DND-41 (cell line): Measurements from ENCODE around the gene SCAF11.

Experiments used
- ATAC-seq: fragments of 200-7000 bp; cut with Tn5 transposase; 3 replicates; pipeline ENCODE4 v1.9.1; 2021; ENCODE audit warnings: low read depth; ENCODE audit not compliant: insufficient read depth
- DNase-seq: peaks from one replicate; pipeline ENCODE4 v3.0.0-alpha.2; 2020
- H2AFZ ChIP-seq: 2 replicates; pipeline ENCODE4 v1.6.0; 2012; ENCODE audit warnings: low read depth, low read length
- H3K27ac ChIP-seq: 2 replicates; pipeline ENCODE4 v1.5.1; 2012; ENCODE audit warnings: low read length, inconsistent platforms
- H3K27me3 ChIP-seq: fragments of 200-600 bp; sonication (generic); 2 replicates; pipeline ENCODE4 v1.6.0; 2012; ENCODE audit warnings: low read length, mild to moderate bottlenecking, inconsistent platforms; ENCODE audit not compliant: insufficient read depth, poor library complexity
- H3K36me3 ChIP-seq: 2 replicates; pipeline ENCODE4 v1.5.1; 2012; ENCODE audit warnings: low read length, inconsistent platforms; ENCODE audit not compliant: insufficient read depth
- H3K4me1 ChIP-seq: 2 replicates; pipeline ENCODE4 v1.5.1; 2012; ENCODE audit warnings: mild to moderate bottlenecking, low read length; ENCODE audit not compliant: insufficient read depth
- H3K4me2 ChIP-seq: 2 replicates; pipeline ENCODE4 v1.6.0; 2012; ENCODE audit warnings: mild to moderate bottlenecking, moderate library complexity, low read length, inconsistent platforms; ENCODE audit not compliant: insufficient read depth
- H3K4me3 ChIP-seq, 2 experiments: fragments of 200-600 bp in 1 of 2; shearing (Covaris generic) in 1 of 2; 2 replicates each; pipeline ENCODE4 v1.5.1; 2012 to 2016; ENCODE audit warnings: inconsistent platforms in 2 of 2, low read length in 2 of 2, mild to moderate bottlenecking in 2 of 2, low read depth in 1 of 2, moderate library complexity in 1 of 2
- H3K79me2 ChIP-seq: 2 replicates; pipeline ENCODE4 v1.6.0; 2012; ENCODE audit warnings: low read length, inconsistent platforms; ENCODE audit not compliant: insufficient read depth
- H3K9ac ChIP-seq: 2 replicates; pipeline ENCODE4 v1.6.0; 2012; ENCODE audit warnings: low read depth, mild to moderate bottlenecking, inconsistent platforms, low read length, moderate library complexity
- H3K9me3 ChIP-seq: 2 replicates; pipeline ENCODE4 v1.5.1; 2012; ENCODE audit warnings: low read length, moderate library complexity, mild to moderate bottlenecking, inconsistent platforms; ENCODE audit not compliant: insufficient read depth, severe bottlenecking
- H4K20me1 ChIP-seq: 2 replicates; pipeline ENCODE4 v1.6.0; 2012; ENCODE audit warnings: low read length; ENCODE audit not compliant: insufficient read depth
- EZH2 ChIP-seq: IDR thresholded peaks from 3 replicates; pipeline ENCODE4 v1.6.1; 2012; ENCODE audit warnings: borderline replicate concordance, low read depth, mild to moderate bottlenecking, moderate library complexity, low read length, inconsistent platforms; ENCODE audit not compliant: severe bottlenecking
- TF ChIP-seq, protein P1 (sequence below): IDR thresholded peaks from 2 replicates; pipeline ENCODE4 v1.5.1; 2012; ENCODE audit warnings: borderline replicate concordance, low read length, moderate library complexity, mild to moderate bottlenecking; ENCODE audit not compliant: poor library complexity, severe bottlenecking; ENCODE audit errors: extremely low read depth

Gene SCAF11

DNA sequence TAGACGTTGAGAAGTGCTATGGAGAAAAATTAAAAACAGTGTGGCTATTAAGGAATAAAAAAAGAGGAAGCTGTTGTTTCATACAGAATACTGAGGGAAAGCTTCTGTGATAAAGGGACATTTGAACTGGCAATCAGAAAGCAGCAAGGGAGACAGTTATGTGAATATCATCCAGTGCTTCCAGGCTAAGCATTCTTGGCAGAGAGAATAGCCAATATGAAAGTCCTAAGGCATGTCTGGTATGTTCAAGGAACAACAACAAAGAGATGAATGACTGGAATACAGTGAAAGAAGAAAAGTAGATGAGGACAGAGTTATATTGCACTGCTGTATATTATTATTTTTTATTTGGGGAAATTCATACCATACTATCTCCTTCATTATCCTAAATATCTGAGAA lies 23.9 kb downstream of the SCAF11 start:
- peaks cover 98% of the 10 kb centered on the region for H3K79me2 ChIP-seq
- TF ChIP-seq, protein P1, sequence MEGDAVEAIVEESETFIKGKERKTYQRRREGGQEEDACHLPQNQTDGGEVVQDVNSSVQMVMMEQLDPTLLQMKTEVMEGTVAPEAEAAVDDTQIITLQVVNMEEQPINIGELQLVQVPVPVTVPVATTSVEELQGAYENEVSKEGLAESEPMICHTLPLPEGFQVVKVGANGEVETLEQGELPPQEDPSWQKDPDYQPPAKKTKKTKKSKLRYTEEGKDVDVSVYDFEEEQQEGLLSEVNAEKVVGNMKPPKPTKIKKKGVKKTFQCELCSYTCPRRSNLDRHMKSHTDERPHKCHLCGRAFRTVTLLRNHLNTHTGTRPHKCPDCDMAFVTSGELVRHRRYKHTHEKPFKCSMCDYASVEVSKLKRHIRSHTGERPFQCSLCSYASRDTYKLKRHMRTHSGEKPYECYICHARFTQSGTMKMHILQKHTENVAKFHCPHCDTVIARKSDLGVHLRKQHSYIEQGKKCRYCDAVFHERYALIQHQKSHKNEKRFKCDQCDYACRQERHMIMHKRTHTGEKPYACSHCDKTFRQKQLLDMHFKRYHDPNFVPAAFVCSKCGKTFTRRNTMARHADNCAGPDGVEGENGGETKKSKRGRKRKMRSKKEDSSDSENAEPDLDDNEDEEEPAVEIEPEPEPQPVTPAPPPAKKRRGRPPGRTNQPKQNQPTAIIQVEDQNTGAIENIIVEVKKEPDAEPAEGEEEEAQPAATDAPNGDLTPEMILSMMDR, result no peak
- no peak for TF ChIP-seq EZH2
- H2AFZ ChIP-seq, result no peak overlapping the region
- no peak for DNase-seq
- peaks cover 26% of the 10 kb centered on the region; the same call in 1 of the 2 replicates for H4K20me1 ChIP-seq
- H3K36me3 ChIP-seq, result peaks cover 32% of the 10 kb centered on the region
- no peak overlapping the region for H3K4me3 ChIP-seq
- no peaks in the 10 kb centered on the region for H3K9me3 ChIP-seq
- H3K4me1 ChIP-seq, result no peaks in the 10 kb centered on the region
- no peak overlapping the region for H3K9ac ChIP-seq
- no peaks in the 10 kb centered on the region for H3K27me3 ChIP-seq
- no peak overlapping the region for H3K4me2 ChIP-seq
- no peak overlapping the region for H3K27ac ChIP-seq
- no peak for ATAC-seq

DNA sequence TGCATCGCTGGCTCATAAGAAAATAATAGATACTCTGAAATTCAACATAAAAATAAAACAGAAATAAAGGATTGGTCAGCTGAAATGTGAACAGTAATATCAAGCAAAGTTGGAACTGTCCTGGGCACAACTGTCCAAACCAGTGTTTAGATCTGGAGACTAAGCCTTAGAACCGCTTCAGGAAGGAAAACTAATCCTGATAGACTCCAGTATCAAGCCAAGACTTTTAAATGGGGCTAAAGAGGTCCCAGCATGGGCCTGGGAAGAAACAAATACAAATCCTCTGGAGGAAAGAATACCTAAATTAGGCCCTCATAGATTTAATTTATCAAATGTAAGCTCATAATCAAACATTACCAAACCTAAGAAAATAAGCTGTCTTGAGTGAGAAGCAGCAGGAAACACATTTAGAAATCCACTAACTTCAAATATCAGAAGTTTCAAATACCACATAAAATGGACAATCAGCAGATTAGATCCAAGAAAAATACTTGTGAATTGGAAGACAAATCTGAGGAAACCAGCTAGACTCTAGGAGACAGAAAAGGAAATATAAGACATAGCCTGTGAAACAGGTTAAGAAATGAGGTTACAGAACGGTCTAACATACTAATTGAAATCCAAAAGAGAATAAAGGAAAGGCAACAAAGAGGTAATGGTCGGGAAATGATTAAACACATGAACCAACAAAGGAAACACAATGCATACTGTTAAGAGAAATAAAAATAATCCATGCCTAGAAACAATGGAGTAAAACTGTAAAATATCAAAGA lies 27.6 kb downstream of the SCAF11 start:
- no peaks in the 10 kb centered on the region for H3K9me3 ChIP-seq
- H4K20me1 ChIP-seq, result peaks cover 10% of the 10 kb centered on the region; the same call in 1 of the 2 replicates
- peaks cover 81% of the 10 kb centered on the region for H3K79me2 ChIP-seq
- H3K27ac ChIP-seq, result no peak overlapping the region
- peaks cover 49% of the 10 kb centered on the region for H3K36me3 ChIP-seq
- no peaks in the 10 kb centered on the region for H3K27me3 ChIP-seq
- no peak overlapping the region for H3K9ac ChIP-seq
- no peaks in the 10 kb centered on the region for H3K4me1 ChIP-seq
- no peak overlapping the region for H3K4me2 ChIP-seq
- no peak overlapping the region for H3K4me3 ChIP-seq
- no peak overlapping the region for H2AFZ ChIP-seq
- ATAC-seq (no peak), DNase-seq (no peak)
- TF ChIP-seq, protein P1, result no peak
- no peak for TF ChIP-seq EZH2

DNA sequence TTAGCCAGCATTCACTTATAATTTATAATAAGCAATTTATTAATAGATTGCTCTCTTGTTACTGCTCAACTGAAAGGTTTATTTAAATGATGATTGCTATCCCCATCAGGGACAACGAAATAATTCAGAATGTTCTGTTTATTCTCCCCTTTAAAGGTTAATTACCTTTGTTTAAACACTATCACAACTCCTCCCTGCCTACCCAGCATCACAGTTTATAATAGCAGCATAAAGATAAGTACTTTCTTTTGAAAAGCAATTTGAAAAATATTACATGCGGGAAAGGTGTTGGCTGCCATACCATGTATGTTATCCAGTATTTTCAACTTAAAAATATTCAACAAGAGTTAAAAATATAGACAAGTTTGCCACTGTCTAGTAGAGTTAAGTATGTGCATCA lies 30.6 kb downstream of the SCAF11 start:
- H3K4me1 ChIP-seq, result no peaks in the 10 kb centered on the region
- no peak for TF ChIP-seq EZH2
- TF ChIP-seq, protein P1, result no peak
- DNase-seq, result no peak
- H3K9ac ChIP-seq, result no peak overlapping the region
- no peak overlapping the region for H2AFZ ChIP-seq
- no peak overlapping the region for H3K27ac ChIP-seq
- peaks cover 6% of the 10 kb centered on the region; the same call in 1 of the 2 replicates for H4K20me1 ChIP-seq
- H3K9me3 ChIP-seq, result no peaks in the 10 kb centered on the region
- H3K4me2 ChIP-seq, result no peak overlapping the region
- H3K4me3 ChIP-seq, result no peak overlapping the region
- no peaks in the 10 kb centered on the region for H3K27me3 ChIP-seq
- ATAC-seq, result no peak
- H3K79me2 ChIP-seq, result peaks cover 59% of the 10 kb centered on the region
- H3K36me3 ChIP-seq, result peaks cover 55% of the 10 kb centered on the region
